H9 (cell line): ENCODE measurements around the gene APOBEC3G. TPM values are rescaled to one million over a fixed set of nuclear protein-coding genes. Genes with fewer than 3 reads are reported as not detected.
A peak's percentile ranks its signal among the peaks of the same experiment; 100 is the strongest.

ENCODE experiments used
- DNase-seq: peaks from one replicate; pipeline ENCODE4 v3.0.0-alpha.2; 2017
- H2AFZ ChIP-seq: one replicate; pipeline ENCODE4 v1.6.1; 2013; ENCODE audit warnings: mild to moderate bottlenecking, low read length, control low read depth, moderate library complexity
- H2AK5ac ChIP-seq: 2 replicates; pipeline ENCODE4 v1.6.1; 2013; ENCODE audit warnings: low read length, control low read depth, mixed read lengths; ENCODE audit not compliant: insufficient read length
- H2BK120ac ChIP-seq: one replicate; pipeline ENCODE4 v1.6.1; 2013; ENCODE audit warnings: low read depth, mild to moderate bottlenecking, low read length, control low read depth, inconsistent platforms; ENCODE audit not compliant: poor library complexity, severe bottlenecking
- H2BK12ac ChIP-seq: 2 replicates; pipeline ENCODE4 v1.6.1; 2013; ENCODE audit warnings: low read length, control low read depth, mixed read lengths, low read depth; ENCODE audit not compliant: insufficient read length
- H2BK15ac ChIP-seq: 2 replicates; pipeline ENCODE4 v1.6.1; 2013; ENCODE audit warnings: low read depth, low read length, control low read depth
- H2BK20ac ChIP-seq: one replicate; pipeline ENCODE4 v1.6.1; 2013; ENCODE audit warnings: low read depth, mild to moderate bottlenecking, low read length, control low read depth, inconsistent platforms; ENCODE audit not compliant: poor library complexity, severe bottlenecking
- H2BK5ac ChIP-seq: 2 replicates; pipeline ENCODE4 v1.6.1; 2013; ENCODE audit warnings: low read length, control low read depth, mixed read lengths; ENCODE audit not compliant: insufficient read length
- H3K14ac ChIP-seq: 2 replicates; pipeline ENCODE4 v1.6.1; 2013; ENCODE audit warnings: low read length, control low read depth; ENCODE audit not compliant: insufficient read depth
- H3K18ac ChIP-seq: 2 replicates; pipeline ENCODE4 v1.6.1; 2013; ENCODE audit warnings: low read depth, mild to moderate bottlenecking, mixed read lengths, low read length, control low read depth; ENCODE audit not compliant: insufficient read length
- H3K23ac ChIP-seq: 2 replicates; pipeline ENCODE4 v1.6.1; 2013; ENCODE audit warnings: low read length, control low read depth, mixed read lengths, low read depth; ENCODE audit not compliant: insufficient read length
- H3K23me2 ChIP-seq: 2 replicates; pipeline ENCODE4 v1.6.1; 2013; ENCODE audit warnings: low read depth, mild to moderate bottlenecking, mixed read lengths, low read length, control low read depth; ENCODE audit not compliant: insufficient read length, poor library complexity, severe bottlenecking
- H3K27ac ChIP-seq: 2 replicates; pipeline ENCODE4 v1.5.1; 2013; ENCODE audit warnings: low read length, control low read depth, mixed read lengths, low read depth; ENCODE audit not compliant: insufficient read length
- H3K27me3 ChIP-seq: 2 replicates; pipeline ENCODE4 v1.6.1; 2013; ENCODE audit warnings: low read length, control low read depth, inconsistent platforms; ENCODE audit not compliant: insufficient read depth
- H3K4ac ChIP-seq: 2 replicates; pipeline ENCODE4 v1.6.1; 2013; ENCODE audit warnings: low read depth, mild to moderate bottlenecking, control low read depth, inconsistent platforms, low read length, moderate library complexity
- H3K4me1 ChIP-seq: 2 replicates; pipeline ENCODE4 v1.6.1; 2013; ENCODE audit warnings: low read length, control low read depth, inconsistent platforms; ENCODE audit not compliant: insufficient read depth
- H3K4me2 ChIP-seq: 2 replicates; pipeline ENCODE4 v1.6.1; 2013; ENCODE audit warnings: low read length, control low read depth, mixed read lengths; ENCODE audit not compliant: insufficient read length, insufficient read depth
- H3K56ac ChIP-seq: 2 replicates; pipeline ENCODE4 v1.6.1; 2013; ENCODE audit warnings: low read depth, mild to moderate bottlenecking, mixed read lengths, low read length, control low read depth; ENCODE audit not compliant: insufficient read length
- H3K79me1 ChIP-seq: 2 replicates; pipeline ENCODE4 v1.6.1; 2013; ENCODE audit warnings: low read depth, mild to moderate bottlenecking, moderate library complexity, low read length, control low read depth, inconsistent platforms; ENCODE audit not compliant: insufficient read depth, poor library complexity, severe bottlenecking
- H3K79me2 ChIP-seq: 2 replicates; pipeline ENCODE4 v1.6.1; 2013; ENCODE audit warnings: low read length, control low read depth, inconsistent platforms; ENCODE audit not compliant: insufficient read depth
- H3K9ac ChIP-seq: 2 replicates; pipeline ENCODE4 v1.6.1; 2013; ENCODE audit warnings: low read length, control low read depth, mixed read lengths; ENCODE audit not compliant: insufficient read length; ENCODE audit errors: extremely low read depth
- H3K9me3 ChIP-seq: one replicate; pipeline ENCODE4 v1.6.1; 2013; ENCODE audit warnings: low read depth, low read length, inconsistent platforms; ENCODE audit not compliant: control insufficient read depth
- H3T11ph ChIP-seq: one replicate; pipeline ENCODE4 v1.6.1; 2013; ENCODE audit warnings: mild to moderate bottlenecking, low read length, control low read depth, inconsistent platforms
- H4K20me1 ChIP-seq: one replicate; pipeline ENCODE4 v1.6.1; 2013; ENCODE audit not compliant: control insufficient read depth, insufficient read length, insufficient read depth
- H4K5ac ChIP-seq: 2 replicates; pipeline ENCODE4 v1.6.1; 2013; ENCODE audit warnings: low read depth, mild to moderate bottlenecking, mixed read lengths, low read length, control low read depth; ENCODE audit not compliant: insufficient read length
- H4K8ac ChIP-seq: replicated peaks from 2 replicates; pipeline ENCODE4 v1.6.1; 2013; ENCODE audit warnings: low read length, control low read depth, mixed read lengths, low read depth; ENCODE audit not compliant: insufficient read length
- H4K91ac ChIP-seq: 2 replicates; pipeline ENCODE4 v1.6.1; 2013; ENCODE audit warnings: low read depth, mild to moderate bottlenecking, moderate library complexity, mixed read lengths, low read length, control low read depth; ENCODE audit not compliant: insufficient read length
- H3K27ac Mint-ChIP-seq, 3 experiments: 2 replicates in 2 of 3; 3 replicates in 1 of 3; pipeline ENCODE4 v1.8.0; 2020 to 2021; ENCODE audit warnings: mixed read lengths in 3 of 3, mild to moderate bottlenecking in 1 of 3, moderate library complexity in 1 of 3
- H3K27me3 Mint-ChIP-seq: 2 replicates; pipeline ENCODE4 v1.8.0; 2021; ENCODE audit warnings: low read depth, mild to moderate bottlenecking, moderate library complexity, mixed read lengths
- H3K36me3 Mint-ChIP-seq, 3 experiments: 2 replicates in 2 of 3; 3 replicates in 1 of 3; pipeline ENCODE4 v1.8.0; 2020 to 2021; ENCODE audit warnings: low read depth in 3 of 3, mixed read lengths in 3 of 3; ENCODE audit not compliant: insufficient read depth in 1 of 3
- H3K4me1 Mint-ChIP-seq, 2 experiments: 2 replicates each; pipeline ENCODE4 v1.8.0; 2020; ENCODE audit warnings: mixed read lengths in 2 of 2
- H3K4me3 Mint-ChIP-seq, 2 experiments: 2 replicates in 1 of 2; 3 replicates in 1 of 2; pipeline ENCODE4 v1.8.0; 2020 to 2021; ENCODE audit warnings: mild to moderate bottlenecking in 2 of 2, mixed read lengths in 2 of 2, moderate library complexity in 1 of 2
- H3K9me3 Mint-ChIP-seq, 2 experiments: 2 replicates in 1 of 2; 3 replicates in 1 of 2; pipeline ENCODE4 v1.8.0; 2020; ENCODE audit warnings: mild to moderate bottlenecking in 2 of 2, mixed read lengths in 2 of 2, moderate library complexity in 1 of 2
- CTCF ChIP-seq: fragments of 200-600 bp; sonication (generic); conservative IDR thresholded peaks from 3 replicates; pipeline ENCODE4 v1.8.0; 2021; ENCODE audit warnings: antibody characterized with exemption, mild to moderate bottlenecking
- WGBS: extraction: QIAGEN DNeasy Blood & Tissue Kit; methylation state at CpG from one replicate; pipeline ENCODE4 v1.1.7; 2013; ENCODE audit warnings: missing lambda C conversion rate, low lambda C conversion rate, mixed read lengths; ENCODE audit not compliant: insufficient read length; ENCODE audit errors: extremely low coverage; 5-methylcytosine and 5-hydroxymethylcytosine counted together
- total RNA-seq: library from RNA; stranded (reverse); gene quantifications from 2 replicates; pipeline ENCODE4 v1.2.1, GENCODE V29; 2021

APOBEC3G gene
- total RNA-seq, 1 experiment from 2014 or later: 2.4 TPM

GRCh38 chr22:39123751-39124581 is 46.9 kb downstream of the APOBEC3G start:
- peaks cover 10 to 21% of the 10 kb centered on the region in 2 experiments for H3K4me1 Mint-ChIP-seq
- DNase-seq: peak; percentile 60
- Histone ChIP-seq H3T11ph (no peak overlapping the region), H2BK20ac (no peak overlapping the region), H4K5ac (no peak overlapping the region), H3K27ac (no peak overlapping the region), H3K23me2 (no peaks in the 10 kb centered on the region), H3K27me3 (no peaks in the 10 kb centered on the region), H3K56ac (no peak overlapping the region), H3K23ac (no peak overlapping the region), H3K14ac (no peak overlapping the region; the same call in 1 of the 2 replicates), H3K79me1 (no peaks in the 10 kb centered on the region), H2BK15ac (no peak overlapping the region), H3K9me3 (no peaks in the 10 kb centered on the region), H3K4ac (no peak overlapping the region), H4K20me1 (no peaks in the 10 kb centered on the region), H3K9ac (no peak overlapping the region), H4K8ac (no peak overlapping the region), H3K79me2 (no peaks in the 10 kb centered on the region), H2BK5ac (no peak overlapping the region), H4K91ac (no peak overlapping the region), H3K4me1 (no peaks in the 10 kb centered on the region), H2BK120ac (no peak overlapping the region), H3K4me2 (no peak overlapping the region), H2AFZ (no peak overlapping the region), H3K18ac (peak overlapping the region; percentile 7), H2BK12ac (no peak overlapping the region), H2AK5ac (no peak overlapping the region)
- H3K36me3 Mint-ChIP-seq: no peaks in the 10 kb centered on the region; a peak in 1 of 7 replicates
- no peaks in the 10 kb centered on the region for H3K9me3 Mint-ChIP-seq
- H3K27me3 Mint-ChIP-seq: peaks cover 3% of the 10 kb centered on the region
- WGBS: no CpG with 5 or more reads among the region's 33 CpGs
- TF ChIP-seq CTCF: no peak
- H3K4me3 Mint-ChIP-seq: peak overlapping the region; percentile 39 to 60
- 0 out of 7 replicates have a peak overlapping the region, but pooled peaks of 1 of the 3 experiments have one; percentile 22 for H3K27ac Mint-ChIP-seq
